Sigmoid colon (tissue), 4 donors: Measurements from ENCODE around the gene CLMN.

ENCODE experiments used
- CTCF ChIP-seq, 4 experiments: fragments of 450-650 bp in 3 of 4; fragments of 200-600 bp in 1 of 4; IDR thresholded peaks; one replicate each; pipeline ENCODE4 v1.5.1; 2016 to 2019; ENCODE audit warnings: antibody characterized with exemption in 4 of 4, mild to moderate bottlenecking in 3 of 4, moderate library complexity in 2 of 4
- EP300 ChIP-seq, 4 donors: sonication (generic); formaldehyde crosslinking; IDR thresholded peaks; one replicate each; pipeline ENCODE4 v1.6.1; 2017; ENCODE audit warnings: antibody characterized with exemption in 4 of 4
- POLR2A ChIP-seq, 2 donors: fragments of 450-650 bp; IDR thresholded peaks; one replicate each; pipeline ENCODE4 v1.6.1; 2016; ENCODE audit warnings: antibody characterized with exemption in 2 of 2, mild to moderate bottlenecking in 2 of 2, moderate library complexity in 2 of 2

GRCh38 chr14:95309261-95310051 lies 10.3 kb downstream of the CLMN start:
- TF ChIP-seq CTCF (IDR thresholded peaks at IDR 0.05) = no peak
- TF ChIP-seq POLR2A (IDR thresholded peaks at IDR 0.05) = no peak
- TF ChIP-seq EP300 (IDR thresholded peaks at IDR 0.05) = no peak
